DOHH2 (cell line): Measurements from ENCODE around the gene CPN2.

ENCODE experiments used
- EZH2phosphoT487 ChIP-seq: fragments of 200-600 bp; sonication (generic); IDR thresholded peaks from 2 replicates; pipeline ENCODE4 v1.6.1; 2017; ENCODE audit warnings: borderline replicate concordance, mild to moderate bottlenecking, antibody characterized with exemption, low read length, moderate library complexity, mixed read lengths
- TF ChIP-seq, protein P1 (sequence below): fragments of 200-600 bp; sonication (generic); IDR thresholded peaks from one replicate; pipeline ENCODE4 v1.5.1; 2014; ENCODE audit warnings: antibody characterized with exemption, mild to moderate bottlenecking, low read depth, low read length; ENCODE audit not compliant: poor library complexity, severe bottlenecking

DNA sequence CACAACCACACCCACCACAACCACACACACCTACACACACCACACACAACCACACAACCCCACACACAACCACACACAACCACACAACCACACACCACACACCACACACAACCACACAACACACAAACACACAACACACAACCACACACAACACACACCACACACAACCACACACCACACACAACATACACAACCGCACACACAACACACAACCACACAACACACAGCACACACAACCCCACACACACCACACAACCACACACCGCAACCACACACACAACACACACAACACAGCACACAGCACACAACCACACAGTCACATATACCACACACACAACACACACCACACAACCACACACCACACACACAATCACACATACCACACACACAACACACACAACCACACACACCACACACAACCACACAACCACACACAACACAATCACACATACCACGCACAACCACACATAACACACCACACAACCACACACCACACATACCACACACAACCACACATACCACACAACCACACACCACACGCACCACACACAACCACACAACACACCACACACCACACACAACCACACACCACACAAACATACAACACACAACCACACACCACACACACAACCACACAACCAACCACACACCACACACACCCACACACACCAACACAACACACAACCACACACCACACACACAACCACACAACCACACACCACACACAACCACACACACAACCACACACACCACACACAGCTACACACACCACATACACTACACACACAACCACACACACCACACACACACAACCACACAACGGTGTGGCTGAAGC, 23.7 kb downstream of the CPN2 start:
- TF ChIP-seq, protein P1, sequence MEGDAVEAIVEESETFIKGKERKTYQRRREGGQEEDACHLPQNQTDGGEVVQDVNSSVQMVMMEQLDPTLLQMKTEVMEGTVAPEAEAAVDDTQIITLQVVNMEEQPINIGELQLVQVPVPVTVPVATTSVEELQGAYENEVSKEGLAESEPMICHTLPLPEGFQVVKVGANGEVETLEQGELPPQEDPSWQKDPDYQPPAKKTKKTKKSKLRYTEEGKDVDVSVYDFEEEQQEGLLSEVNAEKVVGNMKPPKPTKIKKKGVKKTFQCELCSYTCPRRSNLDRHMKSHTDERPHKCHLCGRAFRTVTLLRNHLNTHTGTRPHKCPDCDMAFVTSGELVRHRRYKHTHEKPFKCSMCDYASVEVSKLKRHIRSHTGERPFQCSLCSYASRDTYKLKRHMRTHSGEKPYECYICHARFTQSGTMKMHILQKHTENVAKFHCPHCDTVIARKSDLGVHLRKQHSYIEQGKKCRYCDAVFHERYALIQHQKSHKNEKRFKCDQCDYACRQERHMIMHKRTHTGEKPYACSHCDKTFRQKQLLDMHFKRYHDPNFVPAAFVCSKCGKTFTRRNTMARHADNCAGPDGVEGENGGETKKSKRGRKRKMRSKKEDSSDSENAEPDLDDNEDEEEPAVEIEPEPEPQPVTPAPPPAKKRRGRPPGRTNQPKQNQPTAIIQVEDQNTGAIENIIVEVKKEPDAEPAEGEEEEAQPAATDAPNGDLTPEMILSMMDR = no peak
- TF ChIP-seq EZH2phosphoT487 = no peak
